ENCODE measurements around the gene CHST11.

The CHST11 gene

DNA sequence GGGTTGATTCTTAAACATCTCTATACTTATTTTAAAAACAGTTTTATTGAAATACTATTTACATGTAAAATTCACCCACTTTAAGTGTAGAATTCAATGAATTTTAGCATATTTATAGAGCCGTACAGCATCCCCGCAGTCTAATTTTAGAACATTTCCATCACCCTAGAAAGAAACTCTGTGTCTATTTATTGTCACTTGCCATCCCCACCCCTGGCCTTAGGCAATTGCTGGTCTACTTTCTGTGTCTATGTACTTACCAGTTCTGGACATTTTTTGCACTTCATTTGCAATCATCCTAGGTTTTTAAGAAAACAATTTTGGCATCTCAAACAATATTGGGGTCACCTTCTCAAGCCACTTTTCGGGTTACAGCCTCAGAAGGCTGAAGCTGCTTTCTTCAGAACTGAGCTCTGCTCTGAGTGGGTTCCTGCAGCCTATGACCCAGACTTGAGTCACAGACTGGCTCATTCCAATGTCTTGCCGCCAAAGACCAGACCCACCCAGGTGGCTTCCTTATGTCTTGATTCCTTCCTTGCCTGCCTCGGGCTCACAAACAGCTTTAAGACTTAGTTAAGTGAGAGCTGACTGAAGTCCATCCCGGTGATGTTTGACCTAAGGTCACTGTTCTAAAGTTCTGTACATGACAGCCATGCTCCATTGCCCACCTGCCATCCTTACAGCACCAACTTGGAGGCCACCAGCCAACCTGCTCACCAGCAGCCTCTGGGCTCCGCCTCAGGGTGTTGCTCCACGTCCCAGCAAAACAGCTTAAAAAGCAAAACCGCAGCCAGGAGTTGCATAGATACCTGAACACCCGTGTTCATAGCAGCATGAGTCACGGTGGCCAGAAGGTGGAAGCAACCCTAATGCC lies 131.5 kb downstream of the CHST11 start (continued):
- TF ChIP-seq, protein P1, sequence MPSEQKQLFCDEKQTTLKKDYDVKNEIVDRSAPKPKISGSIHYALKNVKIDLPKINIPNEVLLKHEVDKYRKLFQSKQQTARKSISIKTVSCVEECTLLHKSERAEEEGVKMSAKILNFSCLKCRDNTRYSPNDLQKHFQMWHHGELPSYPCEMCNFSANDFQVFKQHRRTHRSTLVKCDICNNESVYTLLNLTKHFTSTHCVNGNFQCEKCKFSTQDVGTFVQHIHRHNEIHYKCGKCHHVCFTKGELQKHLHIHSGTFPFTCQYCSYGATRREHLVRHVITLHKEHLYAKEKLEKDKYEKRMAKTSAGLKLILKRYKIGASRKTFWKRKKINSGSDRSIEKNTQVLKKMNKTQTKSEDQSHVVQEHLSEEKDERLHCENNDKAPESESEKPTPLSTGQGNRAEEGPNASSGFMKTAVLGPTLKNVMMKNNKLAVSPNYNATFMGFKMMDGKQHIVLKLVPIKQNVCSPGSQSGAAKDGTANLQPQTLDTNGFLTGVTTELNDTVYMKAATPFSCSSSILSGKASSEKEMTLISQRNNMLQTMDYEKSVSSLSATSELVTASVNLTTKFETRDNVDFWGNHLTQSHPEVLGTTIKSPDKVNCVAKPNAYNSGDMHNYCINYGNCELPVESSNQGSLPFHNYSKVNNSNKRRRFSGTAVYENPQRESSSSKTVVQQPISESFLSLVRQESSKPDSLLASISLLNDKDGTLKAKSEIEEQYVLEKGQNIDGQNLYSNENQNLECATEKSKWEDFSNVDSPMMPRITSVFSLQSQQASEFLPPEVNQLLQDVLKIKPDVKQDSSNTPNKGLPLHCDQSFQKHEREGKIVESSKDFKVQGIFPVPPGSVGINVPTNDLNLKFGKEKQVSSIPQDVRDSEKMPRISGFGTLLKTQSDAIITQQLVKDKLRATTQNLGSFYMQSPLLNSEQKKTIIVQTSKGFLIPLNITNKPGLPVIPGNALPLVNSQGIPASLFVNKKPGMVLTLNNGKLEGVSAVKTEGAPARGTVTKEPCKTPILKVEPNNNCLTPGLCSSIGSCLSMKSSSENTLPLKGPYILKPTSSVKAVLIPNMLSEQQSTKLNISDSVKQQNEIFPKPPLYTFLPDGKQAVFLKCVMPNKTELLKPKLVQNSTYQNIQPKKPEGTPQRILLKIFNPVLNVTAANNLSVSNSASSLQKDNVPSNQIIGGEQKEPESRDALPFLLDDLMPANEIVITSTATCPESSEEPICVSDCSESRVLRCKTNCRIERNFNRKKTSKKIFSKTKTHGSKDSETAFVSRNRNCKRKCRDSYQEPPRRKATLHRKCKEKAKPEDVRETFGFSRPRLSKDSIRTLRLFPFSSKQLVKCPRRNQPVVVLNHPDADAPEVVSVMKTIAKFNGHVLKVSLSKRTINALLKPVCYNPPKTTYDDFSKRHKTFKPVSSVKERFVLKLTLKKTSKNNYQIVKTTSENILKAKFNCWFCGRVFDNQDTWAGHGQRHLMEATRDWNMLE (tag by site-specific recombination; conservative IDR thresholded peaks at IDR 0.05; ENCODE audit: low read depth): no peak
- no peak for TF ChIP-seq ZNF426 (tag by site-specific recombination; IDR thresholded peaks at IDR 0.05)
- no peak for TF ChIP-seq ZSCAN30 (tag by site-specific recombination; IDR thresholded peaks at IDR 0.05)
- no peak for TF ChIP-seq OSR2 (tag by site-specific recombination; IDR thresholded peaks at IDR 0.05)
- no peak for TF ChIP-seq ZNF473 (tag by site-specific recombination; IDR thresholded peaks at IDR 0.05)
- no peak for TF ChIP-seq ZNF423 (tag by site-specific recombination; IDR thresholded peaks at IDR 0.05)
- no peak for TF ChIP-seq ZNF624 (tag by site-specific recombination; IDR thresholded peaks at IDR 0.05)

DNA sequence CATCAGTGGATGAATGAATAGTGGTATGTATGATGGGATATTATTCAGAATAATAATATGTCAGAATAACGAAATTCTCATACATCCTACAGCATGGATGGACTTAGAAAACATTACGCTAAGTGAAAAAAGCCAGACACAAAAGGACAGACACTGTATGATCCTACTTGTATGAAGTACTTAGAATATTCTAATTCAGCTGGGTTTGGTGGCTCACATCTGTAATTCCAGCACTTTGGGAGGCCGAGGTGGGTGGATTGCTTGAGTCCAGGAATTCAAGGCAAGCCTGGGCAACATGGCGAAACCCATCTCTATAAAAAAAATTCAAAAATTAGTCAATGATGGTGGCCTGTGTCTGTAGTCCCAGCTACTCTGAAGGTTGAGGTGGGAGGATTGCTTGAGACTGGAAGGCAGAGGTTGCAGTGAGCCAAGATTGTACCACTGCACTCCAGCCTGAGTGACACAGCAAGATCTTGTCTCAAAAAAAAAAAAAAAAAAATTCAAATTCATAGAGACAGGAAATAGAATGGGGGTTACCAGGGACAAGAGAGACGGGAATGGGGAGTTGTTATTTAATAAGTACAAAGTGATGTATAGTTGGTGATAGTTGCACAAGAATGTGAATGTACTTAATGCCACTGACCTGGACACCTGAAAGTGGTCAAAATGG lies 132.3 kb downstream of the CHST11 start:
- Histone ChIP-seq H3K27ac (ENCODE audit: extremely low read depth, low read depth, low read length) (no peak overlapping the region), H3K4me3 (ENCODE audit: low read depth, low read length) (no peak overlapping the region), H3K4me1 (ENCODE audit: control insufficient read depth, insufficient read depth, low read length) (peaks cover 4% of the 10 kb centered on the region), H3K36me3 (ENCODE audit: control insufficient read depth in 2 of 2, insufficient read depth in 1 of 2, low read length in 2 of 2) (no peaks in the 10 kb centered on the region), H3K9me3 (ENCODE audit: control insufficient read depth, insufficient read depth, low read depth, low read length) (no peaks in the 10 kb centered on the region)
- ChIA-PET POLR2A (no interaction called here), CTCF (no interaction called here)
- TF ChIP-seq ZNF843 (tag by site-specific recombination; IDR thresholded peaks at IDR 0.05) (no peak), RBAK (tag by site-specific recombination; IDR thresholded peaks at IDR 0.05) (no peak), ZNF214 (tag by site-specific recombination; IDR thresholded peaks at IDR 0.05; ENCODE audit: borderline replicate concordance) (no peak), ZNF114 (tag by site-specific recombination; IDR thresholded peaks at IDR 0.05) (no peak), ZNF530 (tag by site-specific recombination; IDR thresholded peaks at IDR 0.05; ENCODE audit: low read depth) (no peak)
- TF ChIP-seq, protein P2, sequence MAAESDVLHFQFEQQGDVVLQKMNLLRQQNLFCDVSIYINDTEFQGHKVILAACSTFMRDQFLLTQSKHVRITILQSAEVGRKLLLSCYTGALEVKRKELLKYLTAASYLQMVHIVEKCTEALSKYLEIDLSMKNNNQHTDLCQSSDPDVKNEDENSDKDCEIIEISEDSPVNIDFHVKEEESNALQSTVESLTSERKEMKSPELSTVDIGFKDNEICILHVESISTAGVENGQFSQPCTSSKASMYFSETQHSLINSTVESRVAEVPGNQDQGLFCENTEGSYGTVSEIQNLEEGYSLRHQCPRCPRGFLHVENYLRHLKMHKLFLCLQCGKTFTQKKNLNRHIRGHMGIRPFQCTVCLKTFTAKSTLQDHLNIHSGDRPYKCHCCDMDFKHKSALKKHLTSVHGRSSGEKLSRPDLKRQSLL (tag by site-specific recombination; IDR thresholded peaks at IDR 0.05): no peak
- TF ChIP-seq, protein P3, sequence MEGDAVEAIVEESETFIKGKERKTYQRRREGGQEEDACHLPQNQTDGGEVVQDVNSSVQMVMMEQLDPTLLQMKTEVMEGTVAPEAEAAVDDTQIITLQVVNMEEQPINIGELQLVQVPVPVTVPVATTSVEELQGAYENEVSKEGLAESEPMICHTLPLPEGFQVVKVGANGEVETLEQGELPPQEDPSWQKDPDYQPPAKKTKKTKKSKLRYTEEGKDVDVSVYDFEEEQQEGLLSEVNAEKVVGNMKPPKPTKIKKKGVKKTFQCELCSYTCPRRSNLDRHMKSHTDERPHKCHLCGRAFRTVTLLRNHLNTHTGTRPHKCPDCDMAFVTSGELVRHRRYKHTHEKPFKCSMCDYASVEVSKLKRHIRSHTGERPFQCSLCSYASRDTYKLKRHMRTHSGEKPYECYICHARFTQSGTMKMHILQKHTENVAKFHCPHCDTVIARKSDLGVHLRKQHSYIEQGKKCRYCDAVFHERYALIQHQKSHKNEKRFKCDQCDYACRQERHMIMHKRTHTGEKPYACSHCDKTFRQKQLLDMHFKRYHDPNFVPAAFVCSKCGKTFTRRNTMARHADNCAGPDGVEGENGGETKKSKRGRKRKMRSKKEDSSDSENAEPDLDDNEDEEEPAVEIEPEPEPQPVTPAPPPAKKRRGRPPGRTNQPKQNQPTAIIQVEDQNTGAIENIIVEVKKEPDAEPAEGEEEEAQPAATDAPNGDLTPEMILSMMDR (tag by site-specific recombination; IDR thresholded peaks at IDR 0.05): no peak
- TF ChIP-seq, protein P4, sequence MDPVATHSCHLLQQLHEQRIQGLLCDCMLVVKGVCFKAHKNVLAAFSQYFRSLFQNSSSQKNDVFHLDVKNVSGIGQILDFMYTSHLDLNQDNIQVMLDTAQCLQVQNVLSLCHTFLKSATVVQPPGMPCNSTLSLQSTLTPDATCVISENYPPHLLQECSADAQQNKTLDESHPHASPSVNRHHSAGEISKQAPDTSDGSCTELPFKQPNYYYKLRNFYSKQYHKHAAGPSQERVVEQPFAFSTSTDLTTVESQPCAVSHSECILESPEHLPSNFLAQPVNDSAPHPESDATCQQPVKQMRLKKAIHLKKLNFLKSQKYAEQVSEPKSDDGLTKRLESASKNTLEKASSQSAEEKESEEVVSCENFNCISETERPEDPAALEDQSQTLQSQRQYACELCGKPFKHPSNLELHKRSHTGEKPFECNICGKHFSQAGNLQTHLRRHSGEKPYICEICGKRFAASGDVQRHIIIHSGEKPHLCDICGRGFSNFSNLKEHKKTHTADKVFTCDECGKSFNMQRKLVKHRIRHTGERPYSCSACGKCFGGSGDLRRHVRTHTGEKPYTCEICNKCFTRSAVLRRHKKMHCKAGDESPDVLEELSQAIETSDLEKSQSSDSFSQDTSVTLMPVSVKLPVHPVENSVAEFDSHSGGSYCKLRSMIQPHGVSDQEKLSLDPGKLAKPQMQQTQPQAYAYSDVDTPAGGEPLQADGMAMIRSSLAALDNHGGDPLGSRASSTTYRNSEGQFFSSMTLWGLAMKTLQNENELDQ (tag by site-specific recombination; IDR thresholded peaks at IDR 0.05; ENCODE audit: low read depth): no peak
- TF ChIP-seq, protein P5, sequence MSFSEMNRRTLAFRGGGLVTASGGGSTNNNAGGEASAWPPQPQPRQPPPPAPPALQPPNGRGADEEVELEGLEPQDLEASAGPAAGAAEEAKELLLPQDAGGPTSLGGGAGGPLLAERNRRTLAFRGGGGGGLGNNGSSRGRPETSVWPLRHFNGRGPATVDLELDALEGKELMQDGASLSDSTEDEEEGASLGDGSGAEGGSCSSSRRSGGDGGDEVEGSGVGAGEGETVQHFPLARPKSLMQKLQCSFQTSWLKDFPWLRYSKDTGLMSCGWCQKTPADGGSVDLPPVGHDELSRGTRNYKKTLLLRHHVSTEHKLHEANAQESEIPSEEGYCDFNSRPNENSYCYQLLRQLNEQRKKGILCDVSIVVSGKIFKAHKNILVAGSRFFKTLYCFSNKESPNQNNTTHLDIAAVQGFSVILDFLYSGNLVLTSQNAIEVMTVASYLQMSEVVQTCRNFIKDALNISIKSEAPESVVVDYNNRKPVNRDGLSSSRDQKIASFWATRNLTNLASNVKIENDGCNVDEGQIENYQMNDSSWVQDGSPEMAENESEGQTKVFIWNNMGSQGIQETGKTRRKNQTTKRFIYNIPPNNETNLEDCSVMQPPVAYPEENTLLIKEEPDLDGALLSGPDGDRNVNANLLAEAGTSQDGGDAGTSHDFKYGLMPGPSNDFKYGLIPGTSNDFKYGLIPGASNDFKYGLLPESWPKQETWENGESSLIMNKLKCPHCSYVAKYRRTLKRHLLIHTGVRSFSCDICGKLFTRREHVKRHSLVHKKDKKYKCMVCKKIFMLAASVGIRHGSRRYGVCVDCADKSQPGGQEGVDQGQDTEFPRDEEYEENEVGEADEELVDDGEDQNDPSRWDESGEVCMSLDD (tag by site-specific recombination; IDR thresholded peaks at IDR 0.05): no peak
- TF ChIP-seq, protein P6, sequence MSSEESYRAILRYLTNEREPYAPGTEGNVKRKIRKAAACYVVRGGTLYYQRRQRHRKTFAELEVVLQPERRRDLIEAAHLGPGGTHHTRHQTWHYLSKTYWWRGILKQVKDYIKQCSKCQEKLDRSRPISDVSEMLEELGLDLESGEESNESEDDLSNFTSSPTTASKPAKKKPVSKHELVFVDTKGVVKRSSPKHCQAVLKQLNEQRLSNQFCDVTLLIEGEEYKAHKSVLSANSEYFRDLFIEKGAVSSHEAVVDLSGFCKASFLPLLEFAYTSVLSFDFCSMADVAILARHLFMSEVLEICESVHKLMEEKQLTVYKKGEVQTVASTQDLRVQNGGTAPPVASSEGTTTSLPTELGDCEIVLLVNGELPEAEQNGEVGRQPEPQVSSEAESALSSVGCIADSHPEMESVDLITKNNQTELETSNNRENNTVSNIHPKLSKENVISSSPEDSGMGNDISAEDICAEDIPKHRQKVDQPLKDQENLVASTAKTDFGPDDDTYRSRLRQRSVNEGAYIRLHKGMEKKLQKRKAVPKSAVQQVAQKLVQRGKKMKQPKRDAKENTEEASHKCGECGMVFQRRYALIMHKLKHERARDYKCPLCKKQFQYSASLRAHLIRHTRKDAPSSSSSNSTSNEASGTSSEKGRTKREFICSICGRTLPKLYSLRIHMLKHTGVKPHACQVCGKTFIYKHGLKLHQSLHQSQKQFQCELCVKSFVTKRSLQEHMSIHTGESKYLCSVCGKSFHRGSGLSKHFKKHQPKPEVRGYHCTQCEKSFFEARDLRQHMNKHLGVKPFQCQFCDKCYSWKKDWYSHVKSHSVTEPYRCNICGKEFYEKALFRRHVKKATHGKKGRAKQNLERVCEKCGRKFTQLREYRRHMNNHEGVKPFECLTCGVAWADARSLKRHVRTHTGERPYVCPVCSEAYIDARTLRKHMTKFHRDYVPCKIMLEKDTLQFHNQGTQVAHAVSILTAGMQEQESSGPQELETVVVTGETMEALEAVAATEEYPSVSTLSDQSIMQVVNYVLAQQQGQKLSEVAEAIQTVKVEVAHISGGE (tag by site-specific recombination; conservative IDR thresholded peaks at IDR 0.05; ENCODE audit: low read depth): no peak

All from HEK293 (cell line).